Muscle layer of colon (tissue), 2 donors: ENCODE measurements around the gene CLMN.
"Not testable (repeated sequence)": the region's sequence is repeated elsewhere in the genome, so short reads cannot be mapped to it uniquely, and the experiment has no call there.

Experiments used
- H3K27ac ChIP-seq: one replicate; pipeline ENCODE4 v1.7.0; 2013; ENCODE audit warnings: low read depth, mild to moderate bottlenecking, low read length, moderate library complexity
- H3K27me3 ChIP-seq, 2 donors: one replicate each; pipeline ENCODE4 v1.7.0; 2013; ENCODE audit warnings: low read length in 2 of 2, mild to moderate bottlenecking in 2 of 2; ENCODE audit not compliant: insufficient read depth in 2 of 2, control insufficient read depth in 1 of 2
- H3K36me3 ChIP-seq: one replicate; pipeline ENCODE4 v1.7.0; 2013; ENCODE audit warnings: mild to moderate bottlenecking, low read length; ENCODE audit not compliant: insufficient read depth
- H3K4me1 ChIP-seq: one replicate; pipeline ENCODE4 v1.7.0; 2013; ENCODE audit warnings: mild to moderate bottlenecking, low read length; ENCODE audit not compliant: insufficient read depth
- H3K4me3 ChIP-seq, 2 donors: one replicate each; pipeline ENCODE4 v1.7.0; 2013; ENCODE audit warnings: low read length in 2 of 2, low read depth in 1 of 2, mild to moderate bottlenecking in 1 of 2, moderate library complexity in 1 of 2
- H3K9ac ChIP-seq: one replicate; pipeline ENCODE4 v1.7.0; 2013; ENCODE audit warnings: low read length
- H3K9me3 ChIP-seq: one replicate; pipeline ENCODE4 v1.7.0; 2013; ENCODE audit warnings: mild to moderate bottlenecking, low read length
- donor health status: abdominal sarcoma.
- donor health status: Adenocarcinoma of cecum.

The CLMN gene

DNA sequence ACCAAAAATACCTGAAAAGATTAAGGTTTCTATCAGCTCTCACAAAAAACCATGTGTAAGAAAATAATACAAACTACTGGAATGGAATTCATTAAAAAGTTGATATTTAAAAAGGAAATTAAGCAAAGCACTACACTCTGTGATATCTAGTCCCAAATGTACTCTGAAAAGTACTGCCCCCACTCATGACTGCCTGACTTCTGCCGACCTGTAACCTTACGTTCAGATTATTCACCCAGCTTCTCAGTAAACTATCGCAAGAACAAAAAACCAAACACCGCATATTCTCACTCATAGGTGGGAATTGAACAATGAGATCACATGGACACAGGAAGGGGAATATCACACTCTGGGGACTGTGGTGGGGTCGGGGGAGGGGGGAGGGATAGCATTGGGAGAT lies 181.3 kb downstream of the CLMN start:
- H3K4me1 ChIP-seq: peaks cover 53% of the 10 kb centered on the region
- not testable (repeated sequence) for H3K4me3 ChIP-seq, H3K9ac ChIP-seq, H3K27me3 ChIP-seq, H3K9me3 ChIP-seq, H3K27ac ChIP-seq, H3K36me3 ChIP-seq

DNA sequence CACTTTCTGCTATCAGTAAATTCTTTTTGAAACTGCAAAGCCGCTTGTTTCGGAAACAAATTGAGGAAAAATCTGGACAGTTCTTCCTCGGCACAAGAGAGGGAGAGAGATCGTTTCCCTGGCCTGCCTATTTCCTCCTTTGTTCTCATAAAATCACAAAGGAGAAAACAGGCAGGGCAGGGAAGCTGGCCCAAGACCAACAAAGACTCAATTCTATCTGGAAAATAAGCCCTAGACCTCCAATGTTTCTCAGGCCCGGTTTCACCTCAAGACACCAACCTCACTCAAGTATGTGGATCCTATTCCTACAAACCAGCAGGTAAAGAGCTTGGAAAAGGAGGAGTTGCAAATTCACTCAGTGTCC lies 181.9 kb downstream of the CLMN start:
- Histone ChIP-seq H3K27ac (no peak overlapping the region), H3K9ac (no peak overlapping the region), H3K4me3 (no peak overlapping the region), H3K4me1 (peaks cover 50% of the 10 kb centered on the region), H3K9me3 (no peaks in the 10 kb centered on the region), H3K27me3 (no peaks in the 10 kb centered on the region), H3K36me3 (no peaks in the 10 kb centered on the region)

DNA sequence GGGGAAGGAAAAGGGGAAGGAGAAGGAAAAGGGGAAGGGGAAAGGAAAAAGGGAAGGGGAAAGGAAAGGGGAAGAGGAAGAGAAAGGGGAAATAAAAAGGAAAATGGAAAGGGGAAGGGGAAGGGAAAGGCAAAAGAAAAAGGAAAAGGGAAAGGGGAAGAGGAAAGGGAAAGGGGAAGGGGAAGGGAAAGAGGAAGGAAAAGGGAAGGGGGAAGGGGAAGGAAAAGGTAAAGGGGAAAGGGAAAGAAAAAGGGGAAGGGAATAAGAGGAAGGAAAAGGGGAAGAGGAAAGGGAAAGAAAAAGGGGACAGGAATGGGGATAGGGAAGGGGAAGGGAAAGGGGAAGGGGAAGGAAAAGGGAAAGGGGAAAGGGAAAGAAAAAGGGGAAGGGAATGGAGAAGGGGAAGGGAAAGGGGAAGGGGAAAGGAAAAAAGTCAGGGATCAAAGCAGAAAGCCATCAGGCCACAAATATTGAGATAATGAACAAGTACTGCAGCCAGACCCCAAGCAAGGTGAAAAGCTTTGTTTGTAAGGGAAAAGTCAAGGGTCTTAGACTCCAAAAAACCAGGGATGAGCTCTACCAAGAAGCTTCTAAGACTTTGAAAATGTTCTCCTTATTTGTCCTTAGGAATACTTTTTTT lies 182.4 kb downstream of the CLMN start:
- Histone ChIP-seq H3K27me3 (no peaks in the 10 kb centered on the region), H3K27ac (no peak overlapping the region), H3K36me3 (peaks cover 5% of the 10 kb centered on the region), H3K9me3 (no peaks in the 10 kb centered on the region), H3K4me3 (no peak overlapping the region), H3K4me1 (peaks cover 45% of the 10 kb centered on the region), H3K9ac (no peak overlapping the region)

GRCh38 chr14:95136631-95137030 lies 183.1 kb downstream of the CLMN start:
- Histone ChIP-seq H3K27ac (no peak overlapping the region), H3K9ac (no peak overlapping the region), H3K4me1 (peaks cover 39% of the 10 kb centered on the region)

GRCh38 chr14:95134304-95134933 lies 185.3 kb downstream of the CLMN start:
- Histone ChIP-seq H3K27ac (no peak overlapping the region), H3K27me3 (no peaks in the 10 kb centered on the region), H3K9ac (no peak overlapping the region), H3K4me1 (peaks cover 21% of the 10 kb centered on the region), H3K36me3 (peaks cover 11% of the 10 kb centered on the region), H3K4me3 (no peak overlapping the region), H3K9me3 (no peaks in the 10 kb centered on the region)

More at GRCh38 chr14:95136631-95137030, 183.1 kb downstream of the CLMN start:
- no peak overlapping the region for H3K4me3 ChIP-seq
- peaks cover 7% of the 10 kb centered on the region for H3K36me3 ChIP-seq
- no peaks in the 10 kb centered on the region for H3K9me3 ChIP-seq
- no peaks in the 10 kb centered on the region for H3K27me3 ChIP-seq

GRCh38 chr14:95133282-95133681 lies 186.4 kb downstream of the CLMN start:
- no peak overlapping the region for H3K9ac ChIP-seq
- no peaks in the 10 kb centered on the region for H3K9me3 ChIP-seq
- H3K36me3 ChIP-seq: peaks cover 15% of the 10 kb centered on the region
- no peak overlapping the region for H3K27ac ChIP-seq
- no peak overlapping the region for H3K4me3 ChIP-seq
- H3K27me3 ChIP-seq: no peaks in the 10 kb centered on the region
- peaks cover 21% of the 10 kb centered on the region for H3K4me1 ChIP-seq

GRCh38 chr14:95132760-95133159 lies 186.9 kb downstream of the CLMN start:
- Histone ChIP-seq H3K4me1 (peaks cover 18% of the 10 kb centered on the region), H3K27ac (no peak overlapping the region), H3K27me3 (no peaks in the 10 kb centered on the region), H3K36me3 (peaks cover 15% of the 10 kb centered on the region), H3K4me3 (no peak overlapping the region), H3K9ac (no peak overlapping the region), H3K9me3 (no peaks in the 10 kb centered on the region)
